ENCODE data around the gene SFR1. TPM values are rescaled to one million over a fixed set of nuclear protein-coding genes. Genes with fewer than 3 reads are reported as not detected.
"Not testable (repeated sequence)": the region's sequence is repeated elsewhere in the genome, so short reads cannot be mapped to it uniquely, and the experiment has no call there.

Gene SFR1
- total RNA-seq, 1 experiment from 2014 or later: 4.3 TPM

- Histone ChIP-seq H3K36me3 (ENCODE audit: low read depth) (no peaks in the 10 kb centered on the region), H3K9me3 (ENCODE audit: insufficient read depth, low read depth) (peaks cover 9% of the 10 kb centered on the region; the same call in 1 of the 2 replicates), H4K20me1 (ENCODE audit: insufficient read depth) (no peaks in the 10 kb centered on the region), H3K4me2 (no peak overlapping the region), H3K79me2 (ENCODE audit: low read depth) (no peaks in the 10 kb centered on the region), H3K4me3 (no peak overlapping the region), H3K9me2 (ENCODE audit: insufficient read depth) (no peaks in the 10 kb centered on the region), H3F3A (ENCODE audit: insufficient read depth, low read depth) (no peaks in the 10 kb centered on the region), H3K27me3 (ENCODE audit: insufficient read depth, low read depth) (no peaks in the 10 kb centered on the region), H3K4me1 (replicated peaks; ENCODE audit: insufficient read depth) (no peaks in the 10 kb centered on the region), H3K27ac (no peak overlapping the region), H2AFZ (no peak overlapping the region)
- no peak for DNase-seq
- CTCF ChIA-PET: no interaction called here
- TF ChIP-seq CTCF (conservative IDR thresholded peaks at IDR 0.05): no peak
- no TSS peak for BruUV-seq (replicated peaks)
- intact Hi-C loops (cut with micrococcal nuclease; ENCODE audit: unreplicated experiment): no loop called here
- POLR2A ChIA-PET (ENCODE audit: unreplicated experiment): no interaction called here
Measured at GRCh38 chr10:104155591-104155990, 33.6 kb downstream of the SFR1 start.

GRCh38 chr10:104170610-104171254 lies 48.8 kb downstream of the SFR1 start:
- TF ChIP-seq CTCF (conservative IDR thresholded peaks at IDR 0.05): no peak
- TF ChIP-seq EZH2 (IDR thresholded peaks at IDR 0.05; ENCODE audit: low read depth): no peak
- ChIA-PET CTCF (no interaction called here), POLR2A (ENCODE audit: unreplicated experiment) (no interaction called here)
- H4K20me1 ChIP-seq (ENCODE audit: insufficient read depth): no peaks in the 10 kb centered on the region
- H3K9me3 ChIP-seq (ENCODE audit: insufficient read depth, low read depth): no peaks in the 10 kb centered on the region
- no peak for DNase-seq
- BruUV-seq (replicated peaks): no TSS peak
- no peaks in the 10 kb centered on the region for H3K4me1 ChIP-seq (replicated peaks; ENCODE audit: insufficient read depth)
- no peaks in the 10 kb centered on the region for H3K27me3 ChIP-seq (ENCODE audit: insufficient read depth, low read depth)
- no peak overlapping the region for H3K4me3 ChIP-seq
- intact Hi-C loops (cut with micrococcal nuclease; ENCODE audit: unreplicated experiment): no loop called here
- H2AFZ ChIP-seq: no peak overlapping the region
- H3K4me2 ChIP-seq: no peak overlapping the region
- no peaks in the 10 kb centered on the region for H3K36me3 ChIP-seq (ENCODE audit: low read depth)
- no peak overlapping the region for H3K27ac ChIP-seq
- H3K9me2 ChIP-seq (ENCODE audit: insufficient read depth): no peaks in the 10 kb centered on the region
- no peaks in the 10 kb centered on the region for H3F3A ChIP-seq (ENCODE audit: insufficient read depth, low read depth)
- no peaks in the 10 kb centered on the region for H3K79me2 ChIP-seq (ENCODE audit: low read depth)

- CTCF ChIA-PET; H3K4me3 ChIP-seq; intact Hi-C loops (cut with micrococcal nuclease; ENCODE audit: unreplicated experiment); H3K4me2 ChIP-seq; H3K36me3 ChIP-seq (ENCODE audit: low read depth); POLR2A ChIA-PET (ENCODE audit: unreplicated experiment); H3K9me2 ChIP-seq (ENCODE audit: insufficient read depth); H3K79me2 ChIP-seq (ENCODE audit: low read depth); H3K4me1 ChIP-seq (replicated peaks; ENCODE audit: insufficient read depth); H2AFZ ChIP-seq; H3K27ac ChIP-seq; BruUV-seq (replicated peaks); H4K20me1 ChIP-seq (ENCODE audit: insufficient read depth); H3F3A ChIP-seq (ENCODE audit: insufficient read depth, low read depth); H3K9me3 ChIP-seq (ENCODE audit: insufficient read depth, low read depth); H3K27me3 ChIP-seq (ENCODE audit: insufficient read depth, low read depth); DNase-seq: not testable (repeated sequence)
Measured at GRCh38 chr10:104174136-104174535, 52.2 kb downstream of the SFR1 start.

Other genes starting within 250 kb of the SFR1 start
- 20.5 and 25.4 TPM in 2 replicates for gene STN1, start 204.0 kb upstream of the SFR1 start, total RNA-seq (2021)
- 24.0 and 30.4 TPM in 2 replicates for gene SLK, start 155.0 kb upstream of the SFR1 start, total RNA-seq (2021)
- gene COL17A1, start 36.3 kb upstream of the SFR1 start, total RNA-seq (2021): 31.6 and 41.3 TPM in 2 replicates
- 6.0 and 7.1 TPM in 2 replicates for gene CFAP43, start 110.2 kb downstream of the SFR1 start, total RNA-seq (2021)
- gene GSTO1, start 132.7 kb downstream of the SFR1 start, total RNA-seq (2021): 71.0 and 77.3 TPM in 2 replicates
- gene GSTO2, start 147.0 kb downstream of the SFR1 start, total RNA-seq (2021): 3.3 and 4.3 TPM in 2 replicates
- gene ITPRIP, start 216.3 kb downstream of the SFR1 start, total RNA-seq (2021): 6.7 and 8.5 TPM in 2 replicates
- 0.15 and 0.31 TPM in 2 replicates for gene CFAP58, start 231.7 kb downstream of the SFR1 start, total RNA-seq (2021)

Measured in PC-9 (cell line).